Left lung (tissue), 10 donors: ENCODE data around the gene L3HYPDH. TPM values are rescaled to one million over a fixed set of nuclear protein-coding genes. Genes with fewer than 3 reads are reported as not detected.

Experiments used
- ATAC-seq: fragments of 200-7000 bp; cut with Tn5 transposase; one replicate; pipeline ENCODE4 v1.9.1; 2020; ENCODE audit warnings: moderate library complexity
- DNase-seq, 4 donors: peaks; one replicate each; pipeline ENCODE4 v3.0.0-alpha.2; 2013 to 2020
- H3K27ac ChIP-seq, 2 donors: fragments of 200-600 bp; sonication (generic) in 1 of 2; one replicate each; pipeline versions ENCODE4 v1.5.0 to v1.8.0; 2020 to 2021
- H3K27me3 ChIP-seq, 2 donors: fragments of 200-600 bp; sonication (generic) in 1 of 2; one replicate each; pipeline versions ENCODE4 v1.5.0 to v1.8.0; 2020 to 2021
- H3K36me3 ChIP-seq, 2 donors: fragments of 200-600 bp; sonication (generic) in 1 of 2; one replicate each; pipeline versions ENCODE4 v1.5.0 to v1.8.0; 2020 to 2021
- H3K4me1 ChIP-seq, 2 donors: fragments of 200-600 bp; one replicate each; pipeline ENCODE4 v1.8.0; 2021
- H3K4me3 ChIP-seq, 2 donors: fragments of 200-600 bp; sonication (generic) in 1 of 2; one replicate each; pipeline versions ENCODE4 v1.5.0 to v1.8.0; 2020 to 2021; ENCODE audit warnings: mild to moderate bottlenecking in 1 of 2
- H3K9me3 ChIP-seq, 2 donors: fragments of 200-600 bp; sonication (generic) in 1 of 2; one replicate each; pipeline versions ENCODE4 v1.5.0 to v1.8.0; 2020 to 2021
- intact Hi-C, 2 donors: fragments of 100-400 bp; cut with DNase I; formaldehyde crosslinking; loops; one replicate each; pipeline versions ENCODE4 v1.11.2 to v1.14.2; 2022
- polyA plus RNA-seq, 6 donors: library from polyadenylated mRNA; unstranded; fragments of 120-200 nt; gene quantifications; one replicate each; pipeline ENCODE4 v1.2.1, GENCODE V29; 2013; ENCODE audit not compliant: insufficient read length in 6 of 6
- total RNA-seq, 2 donors: library from RNA; stranded (reverse); fragmentation: NEBNext Ultra II Directional; extraction: Animal tissue kit (Norgen Biotek cat#: 25700); gene quantifications; one replicate each; pipeline ENCODE4 v1.2.1, GENCODE V29; 2021
- TF ChIP-seq, protein P1 (sequence below), 2 donors: fragments of 200-600 bp; sonication (generic) in 1 of 2; IDR thresholded peaks; one replicate each; pipeline versions ENCODE4 v1.5.0 to v1.8.0; 2021; ENCODE audit warnings: antibody characterized with exemption in 2 of 2
- donor health status: DM: no; HTN: yes; CAD: no.
- donor health status: DM: no; HTN: no; CAD: no.

Gene L3HYPDH
- total and polyA plus RNA-seq, 8 donors, result 15.8 to 54.9 (median 45.9) TPM

GRCh38 chr14:59465316-59466135, 18.7 kb downstream of the L3HYPDH start, which contains the start of gene GPR135:
TSS of gene GPR135 (minus strand) at chr14:59465380. CDS start at chr14:59465226, 154 bp downstream.
- TF ChIP-seq, protein P1, sequence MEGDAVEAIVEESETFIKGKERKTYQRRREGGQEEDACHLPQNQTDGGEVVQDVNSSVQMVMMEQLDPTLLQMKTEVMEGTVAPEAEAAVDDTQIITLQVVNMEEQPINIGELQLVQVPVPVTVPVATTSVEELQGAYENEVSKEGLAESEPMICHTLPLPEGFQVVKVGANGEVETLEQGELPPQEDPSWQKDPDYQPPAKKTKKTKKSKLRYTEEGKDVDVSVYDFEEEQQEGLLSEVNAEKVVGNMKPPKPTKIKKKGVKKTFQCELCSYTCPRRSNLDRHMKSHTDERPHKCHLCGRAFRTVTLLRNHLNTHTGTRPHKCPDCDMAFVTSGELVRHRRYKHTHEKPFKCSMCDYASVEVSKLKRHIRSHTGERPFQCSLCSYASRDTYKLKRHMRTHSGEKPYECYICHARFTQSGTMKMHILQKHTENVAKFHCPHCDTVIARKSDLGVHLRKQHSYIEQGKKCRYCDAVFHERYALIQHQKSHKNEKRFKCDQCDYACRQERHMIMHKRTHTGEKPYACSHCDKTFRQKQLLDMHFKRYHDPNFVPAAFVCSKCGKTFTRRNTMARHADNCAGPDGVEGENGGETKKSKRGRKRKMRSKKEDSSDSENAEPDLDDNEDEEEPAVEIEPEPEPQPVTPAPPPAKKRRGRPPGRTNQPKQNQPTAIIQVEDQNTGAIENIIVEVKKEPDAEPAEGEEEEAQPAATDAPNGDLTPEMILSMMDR (IDR thresholded peaks at IDR 0.05), result no peak
- Histone ChIP-seq H3K4me1 (peaks cover 5 to 19% of the 10 kb centered on the region in 2 donors), H3K9me3 (no peaks in the 10 kb centered on the region), H3K27ac (peak within 1 kb of the TSS in 1 of 2 donors; percentile 8), H3K27me3 (peaks cover 0 to 29% of the 10 kb centered on the region in 2 donors), H3K4me3 (peak within 1 kb of the TSS; percentile 52 to 57), H3K36me3 (peaks cover 0 to 4% of the 10 kb centered on the region in 2 donors)
- intact Hi-C loops, result no loop called here
- DNase-seq (peak in 2 of 4 donors; percentile 62 to 78), ATAC-seq (peak; percentile 63)

- Histone ChIP-seq H3K4me3 (peak overlapping the region; percentile 52 to 57), H3K4me1 (peaks cover 5 to 19% of the 10 kb centered on the region in 2 donors), H3K9me3 (no peaks in the 10 kb centered on the region), H3K27ac (peak overlapping the region in 1 of 2 donors; percentile 8), H3K27me3 (peaks cover 0 to 29% of the 10 kb centered on the region in 2 donors), H3K36me3 (no peaks in the 10 kb centered on the region)
- peak; percentile 63 to 92 (median 71) for DNase-seq
- TF ChIP-seq, protein P1 (IDR thresholded peaks at IDR 0.05), result no peak
- intact Hi-C loops, result no loop called here
- ATAC-seq, result peak; percentile 89
Observed at GRCh38 chr14:59464486-59465315, 19.5 kb downstream of the L3HYPDH start.

DNA sequence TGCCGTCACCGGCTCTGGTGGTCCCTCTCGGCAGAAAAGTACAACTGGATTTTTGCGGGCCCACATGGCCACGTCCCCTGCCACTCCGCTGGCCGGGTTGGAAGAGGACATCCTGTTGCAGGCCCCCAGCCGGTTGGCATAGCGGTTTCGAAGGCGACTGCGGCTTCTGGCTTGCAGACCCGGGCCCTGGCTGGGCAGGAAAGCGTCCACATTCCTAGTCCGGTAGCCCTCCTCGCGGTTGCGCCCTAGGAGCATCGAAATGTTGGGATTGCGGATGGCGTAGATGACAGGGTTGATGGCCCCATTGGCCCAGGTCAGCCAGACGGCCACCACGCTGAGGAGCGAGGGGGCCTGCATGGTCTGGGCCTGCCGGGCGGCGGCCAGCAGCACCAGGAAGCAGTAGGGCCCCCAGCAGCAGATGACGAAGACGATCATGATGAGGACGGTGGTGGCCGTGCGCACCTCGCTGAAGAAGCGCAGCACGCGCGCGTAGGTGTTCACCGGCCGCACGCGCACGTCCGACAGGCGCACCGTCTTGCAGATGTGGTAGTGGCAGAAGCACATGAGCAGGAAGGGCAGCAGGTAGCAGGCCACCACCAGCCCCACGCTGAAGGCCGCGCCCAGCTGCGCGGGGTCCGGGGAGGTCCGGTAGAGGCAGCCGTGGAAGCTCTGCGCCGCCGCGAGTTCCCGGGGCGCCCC, 20.3 kb downstream of the L3HYPDH start:
- DNase-seq (peak in 3 of 4 donors; percentile 21 to 58 (median 28)), ATAC-seq (no peak)
- Histone ChIP-seq H3K27me3 (peaks cover 0 to 29% of the 10 kb centered on the region in 2 donors), H3K4me1 (peaks cover 5 to 19% of the 10 kb centered on the region in 2 donors), H3K4me3 (peak overlapping the region; percentile 52 to 57), H3K36me3 (no peaks in the 10 kb centered on the region), H3K27ac (peak overlapping the region in 1 of 2 donors; percentile 8), H3K9me3 (no peaks in the 10 kb centered on the region)
- TF ChIP-seq, protein P1 (IDR thresholded peaks at IDR 0.05), result no peak
- intact Hi-C loops, result no loop called here

DNA sequence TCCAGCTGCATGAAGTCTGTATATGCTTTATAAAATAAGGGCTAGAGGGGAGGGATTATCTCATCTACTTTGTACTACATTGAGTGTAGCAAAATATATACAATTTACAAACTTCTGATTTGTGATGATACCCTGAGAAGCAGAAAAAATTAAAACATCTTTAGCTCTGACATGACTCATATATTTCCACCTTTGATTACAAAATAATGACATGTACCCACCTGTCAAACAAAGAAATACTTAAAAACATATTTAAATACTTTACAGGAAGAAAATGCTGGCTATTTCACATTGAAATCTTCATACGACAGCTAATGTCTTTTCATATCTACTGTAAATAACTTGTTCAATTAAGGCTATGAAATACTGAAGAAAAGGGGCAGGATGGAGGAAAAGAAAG, 22.3 kb downstream of the L3HYPDH start:
- Histone ChIP-seq H3K36me3 (no peaks in the 10 kb centered on the region), H3K27ac (no peak overlapping the region), H3K27me3 (peaks cover 0 to 29% of the 10 kb centered on the region in 2 donors), H3K9me3 (no peaks in the 10 kb centered on the region), H3K4me1 (peaks cover 5 to 19% of the 10 kb centered on the region in 2 donors), H3K4me3 (no peak overlapping the region)
- ATAC-seq (no peak), DNase-seq (no peak)
- TF ChIP-seq, protein P1 (IDR thresholded peaks at IDR 0.05), result no peak
- intact Hi-C loops, result no loop called here
